Measurements from ENCODE around the gene SMIM32. TPM values are rescaled to one million over a fixed set of nuclear protein-coding genes. Genes with fewer than 3 reads are reported as not detected.
A peak's percentile ranks its signal among the peaks of the same experiment; 100 is the strongest.

The SMIM32 gene
- total and polyA plus RNA-seq, 2 of the 13 experiments (the other 11 are each of a cell fraction or from before 2014, with no cell fraction given): 0.15 to 0.20 TPM

DNA sequence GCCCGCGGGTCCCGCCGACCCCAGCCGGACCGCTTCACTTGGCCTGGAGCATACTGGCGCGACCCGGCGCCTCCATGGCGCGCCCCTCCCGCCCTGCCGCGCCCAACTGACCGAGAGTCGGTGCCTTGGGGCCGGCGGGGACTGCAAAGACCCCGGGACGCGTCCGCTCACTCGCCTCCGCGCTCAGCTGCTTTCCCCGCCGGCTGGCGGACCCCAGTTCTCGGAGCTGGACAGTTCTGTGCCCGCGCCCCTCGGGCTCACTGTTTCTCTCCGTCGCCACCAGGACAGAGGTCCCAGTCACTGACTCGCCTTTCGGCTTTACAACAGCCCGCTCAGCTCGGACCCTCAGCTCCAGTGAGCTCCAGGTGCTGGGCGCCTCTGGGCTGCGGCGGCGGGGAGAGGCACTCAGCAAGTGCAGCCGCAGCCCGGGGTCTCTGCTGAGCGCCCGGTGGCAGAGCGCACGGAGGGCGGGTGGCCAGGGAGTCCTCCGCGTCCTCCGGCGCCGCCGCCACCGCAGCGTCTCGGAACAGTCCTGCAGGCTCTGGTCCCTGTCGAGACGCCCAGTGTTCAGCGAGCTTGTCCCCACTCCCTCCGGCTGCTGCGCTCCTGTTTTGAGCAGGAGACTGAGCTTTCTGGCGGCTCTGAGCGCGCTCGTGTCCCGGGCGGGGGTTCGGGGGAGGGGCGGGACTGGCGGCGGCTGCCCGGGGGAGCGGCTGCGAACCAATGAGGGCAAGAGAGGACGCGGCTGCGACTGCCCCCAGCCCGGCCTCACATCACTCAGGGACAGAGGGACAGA is at the start of gene SMIM32 (continued):
- TF ChIP-seq, protein P1, sequence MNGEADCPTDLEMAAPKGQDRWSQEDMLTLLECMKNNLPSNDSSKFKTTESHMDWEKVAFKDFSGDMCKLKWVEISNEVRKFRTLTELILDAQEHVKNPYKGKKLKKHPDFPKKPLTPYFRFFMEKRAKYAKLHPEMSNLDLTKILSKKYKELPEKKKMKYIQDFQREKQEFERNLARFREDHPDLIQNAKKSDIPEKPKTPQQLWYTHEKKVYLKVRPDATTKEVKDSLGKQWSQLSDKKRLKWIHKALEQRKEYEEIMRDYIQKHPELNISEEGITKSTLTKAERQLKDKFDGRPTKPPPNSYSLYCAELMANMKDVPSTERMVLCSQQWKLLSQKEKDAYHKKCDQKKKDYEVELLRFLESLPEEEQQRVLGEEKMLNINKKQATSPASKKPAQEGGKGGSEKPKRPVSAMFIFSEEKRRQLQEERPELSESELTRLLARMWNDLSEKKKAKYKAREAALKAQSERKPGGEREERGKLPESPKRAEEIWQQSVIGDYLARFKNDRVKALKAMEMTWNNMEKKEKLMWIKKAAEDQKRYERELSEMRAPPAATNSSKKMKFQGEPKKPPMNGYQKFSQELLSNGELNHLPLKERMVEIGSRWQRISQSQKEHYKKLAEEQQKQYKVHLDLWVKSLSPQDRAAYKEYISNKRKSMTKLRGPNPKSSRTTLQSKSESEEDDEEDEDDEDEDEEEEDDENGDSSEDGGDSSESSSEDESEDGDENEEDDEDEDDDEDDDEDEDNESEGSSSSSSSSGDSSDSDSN (CRISPR knock-in tag; IDR thresholded peaks at IDR 0.05): peak; percentile 74
- TF ChIP-seq PATZ1 (CRISPR knock-in tag; IDR thresholded peaks at IDR 0.05) (peak; percentile 60; the same call in 1 of the 2 replicates), MAZ (IDR thresholded peaks at IDR 0.05; ENCODE audit: borderline replicate concordance, low read depth, low read length) (peak; percentile 11; the same call in 1 of the 2 replicates), MAZ (CRISPR knock-in tag; IDR thresholded peaks at IDR 0.05; ENCODE audit: low read depth) (no peak), CENPT (CRISPR knock-in tag; IDR thresholded peaks at IDR 0.05; ENCODE audit: low read depth) (0 out of 2 replicates have a peak, but pooled peaks have one; percentile 16), KMT2B (CRISPR knock-in tag; IDR thresholded peaks at IDR 0.05) (0 out of 2 replicates have a peak, but pooled peaks have one; percentile 35), HDAC1 (CRISPR knock-in tag; IDR thresholded peaks at IDR 0.05) (peak; percentile 45; the same call in 1 of the 2 replicates), RAD21 (CRISPR knock-in tag; IDR thresholded peaks at IDR 0.05) (0 out of 2 replicates have a peak, but pooled peaks have one; percentile 12), ZNF720 (CRISPR knock-in tag; IDR thresholded peaks at IDR 0.05) (no peak), KLF13 (CRISPR knock-in tag; IDR thresholded peaks at IDR 0.05) (no peak), FOXC1 (CRISPR knock-in tag; IDR thresholded peaks at IDR 0.05; ENCODE audit: borderline replicate concordance) (no peak), ZNF10 (CRISPR knock-in tag; IDR thresholded peaks at IDR 0.05; ENCODE audit: borderline replicate concordance, low read depth) (no peak), ZBTB7B (CRISPR knock-in tag; IDR thresholded peaks at IDR 0.05) (0 out of 2 replicates have a peak, but pooled peaks have one; percentile 51)
- TF ChIP-seq, protein P2, sequence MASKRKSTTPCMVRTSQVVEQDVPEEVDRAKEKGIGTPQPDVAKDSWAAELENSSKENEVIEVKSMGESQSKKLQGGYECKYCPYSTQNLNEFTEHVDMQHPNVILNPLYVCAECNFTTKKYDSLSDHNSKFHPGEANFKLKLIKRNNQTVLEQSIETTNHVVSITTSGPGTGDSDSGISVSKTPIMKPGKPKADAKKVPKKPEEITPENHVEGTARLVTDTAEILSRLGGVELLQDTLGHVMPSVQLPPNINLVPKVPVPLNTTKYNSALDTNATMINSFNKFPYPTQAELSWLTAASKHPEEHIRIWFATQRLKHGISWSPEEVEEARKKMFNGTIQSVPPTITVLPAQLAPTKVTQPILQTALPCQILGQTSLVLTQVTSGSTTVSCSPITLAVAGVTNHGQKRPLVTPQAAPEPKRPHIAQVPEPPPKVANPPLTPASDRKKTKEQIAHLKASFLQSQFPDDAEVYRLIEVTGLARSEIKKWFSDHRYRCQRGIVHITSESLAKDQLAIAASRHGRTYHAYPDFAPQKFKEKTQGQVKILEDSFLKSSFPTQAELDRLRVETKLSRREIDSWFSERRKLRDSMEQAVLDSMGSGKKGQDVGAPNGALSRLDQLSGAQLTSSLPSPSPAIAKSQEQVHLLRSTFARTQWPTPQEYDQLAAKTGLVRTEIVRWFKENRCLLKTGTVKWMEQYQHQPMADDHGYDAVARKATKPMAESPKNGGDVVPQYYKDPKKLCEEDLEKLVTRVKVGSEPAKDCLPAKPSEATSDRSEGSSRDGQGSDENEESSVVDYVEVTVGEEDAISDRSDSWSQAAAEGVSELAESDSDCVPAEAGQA (IDR thresholded peaks at IDR 0.05; ENCODE audit: low read depth): 0 out of 2 replicates have a peak, but pooled peaks have one; percentile 19
- TF ChIP-seq, protein P2 (CRISPR knock-in tag; IDR thresholded peaks at IDR 0.05; ENCODE audit: borderline replicate concordance): no peak
- TF ChIP-seq, protein P3, sequence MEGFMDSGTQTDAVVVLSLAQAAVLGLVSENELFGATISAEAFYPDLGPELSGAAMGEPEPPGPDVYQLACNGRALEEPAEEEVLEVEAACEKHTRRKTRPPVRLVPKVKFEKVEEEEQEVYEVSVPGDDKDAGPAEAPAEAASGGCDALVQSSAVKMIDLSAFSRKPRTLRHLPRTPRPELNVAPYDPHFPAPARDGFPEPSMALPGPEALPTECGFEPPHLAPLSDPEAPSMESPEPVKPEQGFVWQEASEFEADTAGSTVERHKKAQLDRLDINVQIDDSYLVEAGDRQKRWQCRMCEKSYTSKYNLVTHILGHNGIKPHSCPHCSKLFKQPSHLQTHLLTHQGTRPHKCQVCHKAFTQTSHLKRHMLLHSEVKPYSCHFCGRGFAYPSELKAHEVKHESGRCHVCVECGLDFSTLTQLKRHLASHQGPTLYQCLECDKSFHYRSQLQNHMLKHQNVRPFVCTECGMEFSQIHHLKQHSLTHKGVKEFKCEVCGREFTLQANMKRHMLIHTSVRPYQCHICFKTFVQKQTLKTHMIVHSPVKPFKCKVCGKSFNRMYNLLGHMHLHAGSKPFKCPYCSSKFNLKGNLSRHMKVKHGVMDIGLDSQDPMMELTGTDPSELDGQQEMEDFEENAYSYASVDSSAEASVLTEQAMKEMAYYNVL (CRISPR knock-in tag; IDR thresholded peaks at IDR 0.05; ENCODE audit: borderline replicate concordance): 0 out of 2 replicates have a peak, but pooled peaks have one; percentile 18
